GM12892 (cell line): Measurements from ENCODE around the gene CPEB3.

Experiments used
- POLR2A ChIP-seq: IDR thresholded peaks from 2 replicates; pipeline ENCODE4 v1.6.1; 2011; ENCODE audit warnings: low read depth, low read length, control low read depth
- POLR2AphosphoS5 ChIP-seq: IDR thresholded peaks from 2 replicates; pipeline ENCODE4 v1.6.1; 2011; ENCODE audit warnings: low read depth, low read length, control low read depth

DNA sequence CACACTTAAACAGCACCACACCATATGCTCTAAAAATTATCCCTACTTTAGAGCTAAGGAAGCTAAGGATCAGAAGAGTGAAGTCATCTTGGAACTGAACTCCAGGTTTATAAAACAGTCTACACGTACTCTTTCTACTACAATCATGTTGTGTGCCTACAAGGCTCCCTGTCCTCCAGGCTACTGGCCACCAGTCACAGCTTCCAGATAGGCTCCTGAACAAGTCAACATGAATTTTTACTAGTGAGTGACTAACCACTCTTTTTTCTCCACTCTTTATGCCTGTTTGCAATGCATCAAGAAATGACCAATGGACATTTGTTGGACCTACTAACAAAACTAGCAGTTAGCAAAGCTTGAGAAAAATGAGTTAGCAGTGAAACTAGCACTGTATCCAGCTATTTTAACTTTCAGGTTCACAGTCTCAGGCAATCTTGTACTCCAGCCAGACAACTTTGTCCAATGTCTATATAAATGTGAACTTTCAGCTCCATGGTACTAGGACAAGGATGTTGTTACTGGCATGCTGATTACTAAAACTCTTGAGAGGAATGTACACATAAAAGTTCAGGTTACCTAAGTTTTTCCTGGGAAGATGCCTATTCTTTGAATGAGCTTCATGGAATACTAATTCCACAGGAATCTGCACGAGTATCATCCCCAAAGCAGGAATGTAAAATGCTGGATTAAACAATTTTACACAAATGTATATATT, 187.3 kb downstream of the CPEB3 start:
- TF ChIP-seq POLR2A: no peak
- TF ChIP-seq POLR2AphosphoS5: no peak
